H9 (cell line): Measurements from ENCODE around the gene MTHFS. TPM values are rescaled to one million over a fixed set of nuclear protein-coding genes. Genes with fewer than 3 reads are reported as not detected.

ENCODE experiments used
- DNase-seq: peaks from one replicate; pipeline ENCODE4 v3.0.0-alpha.2; 2017
- H2AFZ ChIP-seq: one replicate; pipeline ENCODE4 v1.6.1; 2013; ENCODE audit warnings: mild to moderate bottlenecking, low read length, control low read depth, moderate library complexity
- H2AK5ac ChIP-seq: 2 replicates; pipeline ENCODE4 v1.6.1; 2013; ENCODE audit warnings: low read length, control low read depth, mixed read lengths; ENCODE audit not compliant: insufficient read length
- H2BK120ac ChIP-seq: one replicate; pipeline ENCODE4 v1.6.1; 2013; ENCODE audit warnings: low read depth, mild to moderate bottlenecking, low read length, control low read depth, inconsistent platforms; ENCODE audit not compliant: poor library complexity, severe bottlenecking
- H2BK12ac ChIP-seq: 2 replicates; pipeline ENCODE4 v1.6.1; 2013; ENCODE audit warnings: low read length, control low read depth, mixed read lengths, low read depth; ENCODE audit not compliant: insufficient read length
- H2BK15ac ChIP-seq: 2 replicates; pipeline ENCODE4 v1.6.1; 2013; ENCODE audit warnings: low read depth, low read length, control low read depth
- H2BK20ac ChIP-seq: one replicate; pipeline ENCODE4 v1.6.1; 2013; ENCODE audit warnings: low read depth, mild to moderate bottlenecking, low read length, control low read depth, inconsistent platforms; ENCODE audit not compliant: poor library complexity, severe bottlenecking
- H2BK5ac ChIP-seq: 2 replicates; pipeline ENCODE4 v1.6.1; 2013; ENCODE audit warnings: low read length, control low read depth, mixed read lengths; ENCODE audit not compliant: insufficient read length
- H3K14ac ChIP-seq: 2 replicates; pipeline ENCODE4 v1.6.1; 2013; ENCODE audit warnings: low read length, control low read depth; ENCODE audit not compliant: insufficient read depth
- H3K18ac ChIP-seq: 2 replicates; pipeline ENCODE4 v1.6.1; 2013; ENCODE audit warnings: low read depth, mild to moderate bottlenecking, mixed read lengths, low read length, control low read depth; ENCODE audit not compliant: insufficient read length
- H3K23ac ChIP-seq: 2 replicates; pipeline ENCODE4 v1.6.1; 2013; ENCODE audit warnings: low read length, control low read depth, mixed read lengths, low read depth; ENCODE audit not compliant: insufficient read length
- H3K23me2 ChIP-seq: 2 replicates; pipeline ENCODE4 v1.6.1; 2013; ENCODE audit warnings: low read depth, mild to moderate bottlenecking, mixed read lengths, low read length, control low read depth; ENCODE audit not compliant: insufficient read length, poor library complexity, severe bottlenecking
- H3K27ac ChIP-seq: 2 replicates; pipeline ENCODE4 v1.5.1; 2013; ENCODE audit warnings: low read length, control low read depth, mixed read lengths, low read depth; ENCODE audit not compliant: insufficient read length
- H3K27me3 ChIP-seq: 2 replicates; pipeline ENCODE4 v1.6.1; 2013; ENCODE audit warnings: low read length, control low read depth, inconsistent platforms; ENCODE audit not compliant: insufficient read depth
- H3K4ac ChIP-seq: 2 replicates; pipeline ENCODE4 v1.6.1; 2013; ENCODE audit warnings: low read depth, mild to moderate bottlenecking, control low read depth, inconsistent platforms, low read length, moderate library complexity
- H3K4me1 ChIP-seq: 2 replicates; pipeline ENCODE4 v1.6.1; 2013; ENCODE audit warnings: low read length, control low read depth, inconsistent platforms; ENCODE audit not compliant: insufficient read depth
- H3K4me2 ChIP-seq: 2 replicates; pipeline ENCODE4 v1.6.1; 2013; ENCODE audit warnings: low read length, control low read depth, mixed read lengths; ENCODE audit not compliant: insufficient read length, insufficient read depth
- H3K56ac ChIP-seq: 2 replicates; pipeline ENCODE4 v1.6.1; 2013; ENCODE audit warnings: low read depth, mild to moderate bottlenecking, mixed read lengths, low read length, control low read depth; ENCODE audit not compliant: insufficient read length
- H3K79me1 ChIP-seq: 2 replicates; pipeline ENCODE4 v1.6.1; 2013; ENCODE audit warnings: low read depth, mild to moderate bottlenecking, moderate library complexity, low read length, control low read depth, inconsistent platforms; ENCODE audit not compliant: insufficient read depth, poor library complexity, severe bottlenecking
- H3K79me2 ChIP-seq: 2 replicates; pipeline ENCODE4 v1.6.1; 2013; ENCODE audit warnings: low read length, control low read depth, inconsistent platforms; ENCODE audit not compliant: insufficient read depth
- H3K9ac ChIP-seq: 2 replicates; pipeline ENCODE4 v1.6.1; 2013; ENCODE audit warnings: low read length, control low read depth, mixed read lengths; ENCODE audit not compliant: insufficient read length; ENCODE audit errors: extremely low read depth
- H3K9me3 ChIP-seq: one replicate; pipeline ENCODE4 v1.6.1; 2013; ENCODE audit warnings: low read depth, low read length, inconsistent platforms; ENCODE audit not compliant: control insufficient read depth
- H3T11ph ChIP-seq: one replicate; pipeline ENCODE4 v1.6.1; 2013; ENCODE audit warnings: mild to moderate bottlenecking, low read length, control low read depth, inconsistent platforms
- H4K20me1 ChIP-seq: one replicate; pipeline ENCODE4 v1.6.1; 2013; ENCODE audit not compliant: control insufficient read depth, insufficient read length, insufficient read depth
- H4K5ac ChIP-seq: 2 replicates; pipeline ENCODE4 v1.6.1; 2013; ENCODE audit warnings: low read depth, mild to moderate bottlenecking, mixed read lengths, low read length, control low read depth; ENCODE audit not compliant: insufficient read length
- H4K8ac ChIP-seq: replicated peaks from 2 replicates; pipeline ENCODE4 v1.6.1; 2013; ENCODE audit warnings: low read length, control low read depth, mixed read lengths, low read depth; ENCODE audit not compliant: insufficient read length
- H4K91ac ChIP-seq: 2 replicates; pipeline ENCODE4 v1.6.1; 2013; ENCODE audit warnings: low read depth, mild to moderate bottlenecking, moderate library complexity, mixed read lengths, low read length, control low read depth; ENCODE audit not compliant: insufficient read length
- H3K27ac Mint-ChIP-seq, 3 experiments: 2 replicates in 2 of 3; 3 replicates in 1 of 3; pipeline ENCODE4 v1.8.0; 2020 to 2021; ENCODE audit warnings: mixed read lengths in 3 of 3, mild to moderate bottlenecking in 1 of 3, moderate library complexity in 1 of 3
- H3K27me3 Mint-ChIP-seq: 2 replicates; pipeline ENCODE4 v1.8.0; 2021; ENCODE audit warnings: low read depth, mild to moderate bottlenecking, moderate library complexity, mixed read lengths
- H3K36me3 Mint-ChIP-seq, 3 experiments: 2 replicates in 2 of 3; 3 replicates in 1 of 3; pipeline ENCODE4 v1.8.0; 2020 to 2021; ENCODE audit warnings: low read depth in 3 of 3, mixed read lengths in 3 of 3; ENCODE audit not compliant: insufficient read depth in 1 of 3
- H3K4me1 Mint-ChIP-seq, 2 experiments: 2 replicates each; pipeline ENCODE4 v1.8.0; 2020; ENCODE audit warnings: mixed read lengths in 2 of 2
- H3K4me3 Mint-ChIP-seq, 2 experiments: 2 replicates in 1 of 2; 3 replicates in 1 of 2; pipeline ENCODE4 v1.8.0; 2020 to 2021; ENCODE audit warnings: mild to moderate bottlenecking in 2 of 2, mixed read lengths in 2 of 2, moderate library complexity in 1 of 2
- H3K9me3 Mint-ChIP-seq, 2 experiments: 2 replicates in 1 of 2; 3 replicates in 1 of 2; pipeline ENCODE4 v1.8.0; 2020; ENCODE audit warnings: mild to moderate bottlenecking in 2 of 2, mixed read lengths in 2 of 2, moderate library complexity in 1 of 2
- WGBS: extraction: QIAGEN DNeasy Blood & Tissue Kit; methylation state at CpG from one replicate; pipeline ENCODE4 v1.1.7; 2013; ENCODE audit warnings: missing lambda C conversion rate, low lambda C conversion rate, mixed read lengths; ENCODE audit not compliant: insufficient read length; ENCODE audit errors: extremely low coverage; 5-methylcytosine and 5-hydroxymethylcytosine counted together
- total RNA-seq: library from RNA; stranded (reverse); gene quantifications from 2 replicates; pipeline ENCODE4 v1.2.1, GENCODE V29; 2021
- TF ChIP-seq, protein P1 (sequence below): fragments of 200-600 bp; sonication (generic); conservative IDR thresholded peaks from 3 replicates; pipeline ENCODE4 v1.8.0; 2021; ENCODE audit warnings: antibody characterized with exemption, mild to moderate bottlenecking

MTHFS gene
- total RNA-seq, 1 experiment from 2014 or later = 36.9 TPM

DNA sequence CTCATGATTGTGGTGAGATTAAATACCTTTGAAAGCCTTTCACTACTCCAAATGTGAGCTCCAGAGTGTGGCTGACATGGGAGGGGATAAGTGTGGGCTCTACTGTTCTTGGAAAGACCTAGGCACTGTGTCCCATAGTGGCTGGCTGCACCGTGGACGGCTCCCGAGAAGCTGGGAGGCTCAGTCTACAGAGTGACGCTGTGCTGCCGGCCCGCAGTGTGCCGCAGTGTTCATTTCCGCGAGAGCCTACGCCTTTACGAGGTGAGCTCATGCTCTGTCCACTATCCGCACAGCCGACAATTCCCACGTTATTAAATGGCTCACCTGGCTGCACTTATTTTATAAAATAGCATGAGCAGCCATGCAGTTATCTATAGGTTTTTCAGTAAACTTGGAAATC is 66.9 kb downstream of the MTHFS start:
- Histone ChIP-seq H4K5ac (no peak overlapping the region), H2BK20ac (no peak overlapping the region), H3K14ac (no peak overlapping the region; the same call in 1 of the 2 replicates), H4K8ac (no peak overlapping the region), H3K79me1 (no peaks in the 10 kb centered on the region), H2BK120ac (no peak overlapping the region), H2BK5ac (no peak overlapping the region), H3K23me2 (no peaks in the 10 kb centered on the region), H3T11ph (no peak overlapping the region), H3K9ac (no peak overlapping the region), H3K4ac (no peak overlapping the region), H4K91ac (no peak overlapping the region), H3K23ac (no peak overlapping the region), H2BK15ac (no peak overlapping the region), H2BK12ac (no peak overlapping the region), H4K20me1 (no peaks in the 10 kb centered on the region), H3K56ac (no peak overlapping the region), H3K79me2 (no peaks in the 10 kb centered on the region), H3K27me3 (no peaks in the 10 kb centered on the region), H3K27ac (no peak overlapping the region), H2AFZ (no peak overlapping the region), H2AK5ac (no peak overlapping the region), H3K9me3 (no peaks in the 10 kb centered on the region), H3K4me1 (no peaks in the 10 kb centered on the region), H3K4me2 (no peak overlapping the region), H3K18ac (no peak overlapping the region)
- no peaks in the 10 kb centered on the region for H3K4me1 Mint-ChIP-seq
- no peak for DNase-seq
- H3K4me3 Mint-ChIP-seq = no peak overlapping the region
- peaks cover 9 to 21% (median 16%) of the 10 kb centered on the region in 3 experiments for H3K36me3 Mint-ChIP-seq
- TF ChIP-seq, protein P1, sequence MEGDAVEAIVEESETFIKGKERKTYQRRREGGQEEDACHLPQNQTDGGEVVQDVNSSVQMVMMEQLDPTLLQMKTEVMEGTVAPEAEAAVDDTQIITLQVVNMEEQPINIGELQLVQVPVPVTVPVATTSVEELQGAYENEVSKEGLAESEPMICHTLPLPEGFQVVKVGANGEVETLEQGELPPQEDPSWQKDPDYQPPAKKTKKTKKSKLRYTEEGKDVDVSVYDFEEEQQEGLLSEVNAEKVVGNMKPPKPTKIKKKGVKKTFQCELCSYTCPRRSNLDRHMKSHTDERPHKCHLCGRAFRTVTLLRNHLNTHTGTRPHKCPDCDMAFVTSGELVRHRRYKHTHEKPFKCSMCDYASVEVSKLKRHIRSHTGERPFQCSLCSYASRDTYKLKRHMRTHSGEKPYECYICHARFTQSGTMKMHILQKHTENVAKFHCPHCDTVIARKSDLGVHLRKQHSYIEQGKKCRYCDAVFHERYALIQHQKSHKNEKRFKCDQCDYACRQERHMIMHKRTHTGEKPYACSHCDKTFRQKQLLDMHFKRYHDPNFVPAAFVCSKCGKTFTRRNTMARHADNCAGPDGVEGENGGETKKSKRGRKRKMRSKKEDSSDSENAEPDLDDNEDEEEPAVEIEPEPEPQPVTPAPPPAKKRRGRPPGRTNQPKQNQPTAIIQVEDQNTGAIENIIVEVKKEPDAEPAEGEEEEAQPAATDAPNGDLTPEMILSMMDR = no peak
- WGBS = no CpG with 5 or more reads among the region's 14 CpGs
- no peak overlapping the region for H3K27ac Mint-ChIP-seq
- no peaks in the 10 kb centered on the region; the same call in 1 of the 2 replicates for H3K27me3 Mint-ChIP-seq
- no peaks in the 10 kb centered on the region; a peak in 1 of 5 replicates for H3K9me3 Mint-ChIP-seq
